ENCODE data around the gene ADAP1. TPM values are rescaled to one million over a fixed set of nuclear protein-coding genes. Genes with fewer than 3 reads are reported as not detected.

ADAP1 gene
- total and polyA plus RNA-seq, 2 of the 13 experiments (the other 11 are each of a cell fraction or from before 2014, with no cell fraction given) = 10.5 to 24.6 TPM

DNA sequence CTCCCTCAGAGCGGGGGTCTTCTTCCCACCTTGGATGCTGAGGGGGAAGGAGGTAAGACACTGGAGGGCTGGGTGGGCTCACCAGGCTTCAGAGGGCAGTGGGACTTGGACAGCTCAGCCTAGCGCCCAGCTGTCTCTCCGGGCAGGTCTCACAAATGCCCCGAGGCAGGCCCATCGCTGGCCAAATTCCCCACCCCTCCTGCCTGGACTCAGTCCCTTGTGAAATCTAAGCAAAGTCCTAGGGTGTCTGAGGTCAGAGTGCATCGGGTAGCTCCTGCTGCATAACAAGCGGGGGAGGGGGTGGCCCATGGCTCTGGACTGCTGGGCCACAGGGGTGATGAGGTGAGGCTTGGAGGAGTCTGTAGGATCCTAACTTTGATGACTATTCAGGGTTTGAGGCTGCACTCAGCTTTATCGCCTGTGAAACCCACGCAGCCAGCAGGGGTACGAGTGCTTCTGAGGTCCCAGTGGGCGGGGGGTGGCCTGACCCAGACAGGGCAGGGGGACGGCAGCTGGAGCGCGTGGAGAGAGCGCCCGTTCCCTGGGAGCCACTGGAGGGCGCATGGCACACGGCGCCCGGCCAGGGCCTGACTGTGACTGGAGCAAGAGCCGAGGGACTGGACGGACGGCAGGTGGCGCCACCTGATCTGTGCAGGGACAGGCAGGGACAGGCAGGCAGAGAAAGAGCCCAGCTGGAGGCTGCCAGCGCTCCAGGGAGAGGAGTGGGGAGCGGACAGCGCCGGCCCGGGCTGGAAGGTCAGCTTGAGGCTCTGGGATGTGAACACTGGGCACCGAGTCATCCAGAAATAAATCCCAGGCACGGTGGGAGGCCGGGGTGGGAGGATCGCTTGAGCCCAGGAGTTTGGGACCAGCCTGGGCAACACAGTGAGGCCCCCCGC, 38.5 kb upstream of the ADAP1 start (continued):
- TF ChIP-seq, protein P1, sequence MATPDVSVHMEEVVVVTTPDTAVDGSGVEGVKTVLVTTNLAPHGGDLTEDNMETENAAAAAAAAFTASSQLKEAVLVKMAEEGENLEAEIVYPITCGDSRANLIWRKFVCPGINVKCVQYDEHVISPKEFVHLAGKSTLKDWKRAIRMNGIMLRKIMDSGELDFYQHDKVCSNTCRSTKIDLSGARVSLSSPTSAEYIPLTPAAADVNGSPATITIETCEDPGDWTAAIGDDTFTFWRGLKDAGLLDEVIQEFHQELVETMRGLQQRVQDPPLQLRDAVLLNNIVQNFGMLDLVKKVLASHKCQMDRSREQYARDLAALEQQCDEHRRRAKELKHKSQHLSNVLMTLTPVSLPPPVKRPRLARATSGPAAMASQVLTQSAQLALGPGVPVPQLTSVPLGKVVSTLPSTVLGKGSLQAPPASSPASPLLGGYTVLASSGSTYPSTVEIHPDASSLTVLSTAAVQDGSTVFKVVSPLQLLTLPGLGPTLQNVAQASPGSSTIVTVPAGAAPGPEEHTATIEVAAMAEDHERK (CRISPR knock-in tag; IDR thresholded peaks at IDR 0.05; ENCODE audit: low read depth) = 0 out of 2 replicates have a peak, but pooled peaks have one; percentile 23
- TF ChIP-seq MEIS1 (CRISPR knock-in tag; IDR thresholded peaks at IDR 0.05; ENCODE audit: borderline replicate concordance) = peak; percentile 87; the same call in 1 of the 2 replicates
- no peak for TF ChIP-seq ZZZ3 (CRISPR knock-in tag; IDR thresholded peaks at IDR 0.05; ENCODE audit: borderline replicate concordance)
- TF ChIP-seq SNAI1 (CRISPR knock-in tag; IDR thresholded peaks at IDR 0.05; ENCODE audit: borderline replicate concordance) = no peak; the same call in 1 of the 2 replicates
- TF ChIP-seq, protein P2, sequence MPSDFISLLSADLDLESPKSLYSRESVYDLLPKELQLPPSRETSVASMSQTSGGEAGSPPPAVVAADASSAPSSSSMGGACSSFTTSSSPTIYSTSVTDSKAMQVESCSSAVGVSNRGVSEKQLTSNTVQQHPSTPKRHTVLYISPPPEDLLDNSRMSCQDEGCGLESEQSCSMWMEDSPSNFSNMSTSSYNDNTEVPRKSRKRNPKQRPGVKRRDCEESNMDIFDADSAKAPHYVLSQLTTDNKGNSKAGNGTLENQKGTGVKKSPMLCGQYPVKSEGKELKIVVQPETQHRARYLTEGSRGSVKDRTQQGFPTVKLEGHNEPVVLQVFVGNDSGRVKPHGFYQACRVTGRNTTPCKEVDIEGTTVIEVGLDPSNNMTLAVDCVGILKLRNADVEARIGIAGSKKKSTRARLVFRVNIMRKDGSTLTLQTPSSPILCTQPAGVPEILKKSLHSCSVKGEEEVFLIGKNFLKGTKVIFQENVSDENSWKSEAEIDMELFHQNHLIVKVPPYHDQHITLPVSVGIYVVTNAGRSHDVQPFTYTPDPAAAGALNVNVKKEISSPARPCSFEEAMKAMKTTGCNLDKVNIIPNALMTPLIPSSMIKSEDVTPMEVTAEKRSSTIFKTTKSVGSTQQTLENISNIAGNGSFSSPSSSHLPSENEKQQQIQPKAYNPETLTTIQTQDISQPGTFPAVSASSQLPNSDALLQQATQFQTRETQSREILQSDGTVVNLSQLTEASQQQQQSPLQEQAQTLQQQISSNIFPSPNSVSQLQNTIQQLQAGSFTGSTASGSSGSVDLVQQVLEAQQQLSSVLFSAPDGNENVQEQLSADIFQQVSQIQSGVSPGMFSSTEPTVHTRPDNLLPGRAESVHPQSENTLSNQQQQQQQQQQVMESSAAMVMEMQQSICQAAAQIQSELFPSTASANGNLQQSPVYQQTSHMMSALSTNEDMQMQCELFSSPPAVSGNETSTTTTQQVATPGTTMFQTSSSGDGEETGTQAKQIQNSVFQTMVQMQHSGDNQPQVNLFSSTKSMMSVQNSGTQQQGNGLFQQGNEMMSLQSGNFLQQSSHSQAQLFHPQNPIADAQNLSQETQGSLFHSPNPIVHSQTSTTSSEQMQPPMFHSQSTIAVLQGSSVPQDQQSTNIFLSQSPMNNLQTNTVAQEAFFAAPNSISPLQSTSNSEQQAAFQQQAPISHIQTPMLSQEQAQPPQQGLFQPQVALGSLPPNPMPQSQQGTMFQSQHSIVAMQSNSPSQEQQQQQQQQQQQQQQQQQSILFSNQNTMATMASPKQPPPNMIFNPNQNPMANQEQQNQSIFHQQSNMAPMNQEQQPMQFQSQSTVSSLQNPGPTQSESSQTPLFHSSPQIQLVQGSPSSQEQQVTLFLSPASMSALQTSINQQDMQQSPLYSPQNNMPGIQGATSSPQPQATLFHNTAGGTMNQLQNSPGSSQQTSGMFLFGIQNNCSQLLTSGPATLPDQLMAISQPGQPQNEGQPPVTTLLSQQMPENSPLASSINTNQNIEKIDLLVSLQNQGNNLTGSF (CRISPR knock-in tag; IDR thresholded peaks at IDR 0.05) = no peak
- TF ChIP-seq, protein P3, sequence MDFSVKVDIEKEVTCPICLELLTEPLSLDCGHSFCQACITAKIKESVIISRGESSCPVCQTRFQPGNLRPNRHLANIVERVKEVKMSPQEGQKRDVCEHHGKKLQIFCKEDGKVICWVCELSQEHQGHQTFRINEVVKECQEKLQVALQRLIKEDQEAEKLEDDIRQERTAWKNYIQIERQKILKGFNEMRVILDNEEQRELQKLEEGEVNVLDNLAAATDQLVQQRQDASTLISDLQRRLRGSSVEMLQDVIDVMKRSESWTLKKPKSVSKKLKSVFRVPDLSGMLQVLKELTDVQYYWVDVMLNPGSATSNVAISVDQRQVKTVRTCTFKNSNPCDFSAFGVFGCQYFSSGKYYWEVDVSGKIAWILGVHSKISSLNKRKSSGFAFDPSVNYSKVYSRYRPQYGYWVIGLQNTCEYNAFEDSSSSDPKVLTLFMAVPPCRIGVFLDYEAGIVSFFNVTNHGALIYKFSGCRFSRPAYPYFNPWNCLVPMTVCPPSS (IDR thresholded peaks at IDR 0.05) = no peak
- TF ChIP-seq, protein P4, sequence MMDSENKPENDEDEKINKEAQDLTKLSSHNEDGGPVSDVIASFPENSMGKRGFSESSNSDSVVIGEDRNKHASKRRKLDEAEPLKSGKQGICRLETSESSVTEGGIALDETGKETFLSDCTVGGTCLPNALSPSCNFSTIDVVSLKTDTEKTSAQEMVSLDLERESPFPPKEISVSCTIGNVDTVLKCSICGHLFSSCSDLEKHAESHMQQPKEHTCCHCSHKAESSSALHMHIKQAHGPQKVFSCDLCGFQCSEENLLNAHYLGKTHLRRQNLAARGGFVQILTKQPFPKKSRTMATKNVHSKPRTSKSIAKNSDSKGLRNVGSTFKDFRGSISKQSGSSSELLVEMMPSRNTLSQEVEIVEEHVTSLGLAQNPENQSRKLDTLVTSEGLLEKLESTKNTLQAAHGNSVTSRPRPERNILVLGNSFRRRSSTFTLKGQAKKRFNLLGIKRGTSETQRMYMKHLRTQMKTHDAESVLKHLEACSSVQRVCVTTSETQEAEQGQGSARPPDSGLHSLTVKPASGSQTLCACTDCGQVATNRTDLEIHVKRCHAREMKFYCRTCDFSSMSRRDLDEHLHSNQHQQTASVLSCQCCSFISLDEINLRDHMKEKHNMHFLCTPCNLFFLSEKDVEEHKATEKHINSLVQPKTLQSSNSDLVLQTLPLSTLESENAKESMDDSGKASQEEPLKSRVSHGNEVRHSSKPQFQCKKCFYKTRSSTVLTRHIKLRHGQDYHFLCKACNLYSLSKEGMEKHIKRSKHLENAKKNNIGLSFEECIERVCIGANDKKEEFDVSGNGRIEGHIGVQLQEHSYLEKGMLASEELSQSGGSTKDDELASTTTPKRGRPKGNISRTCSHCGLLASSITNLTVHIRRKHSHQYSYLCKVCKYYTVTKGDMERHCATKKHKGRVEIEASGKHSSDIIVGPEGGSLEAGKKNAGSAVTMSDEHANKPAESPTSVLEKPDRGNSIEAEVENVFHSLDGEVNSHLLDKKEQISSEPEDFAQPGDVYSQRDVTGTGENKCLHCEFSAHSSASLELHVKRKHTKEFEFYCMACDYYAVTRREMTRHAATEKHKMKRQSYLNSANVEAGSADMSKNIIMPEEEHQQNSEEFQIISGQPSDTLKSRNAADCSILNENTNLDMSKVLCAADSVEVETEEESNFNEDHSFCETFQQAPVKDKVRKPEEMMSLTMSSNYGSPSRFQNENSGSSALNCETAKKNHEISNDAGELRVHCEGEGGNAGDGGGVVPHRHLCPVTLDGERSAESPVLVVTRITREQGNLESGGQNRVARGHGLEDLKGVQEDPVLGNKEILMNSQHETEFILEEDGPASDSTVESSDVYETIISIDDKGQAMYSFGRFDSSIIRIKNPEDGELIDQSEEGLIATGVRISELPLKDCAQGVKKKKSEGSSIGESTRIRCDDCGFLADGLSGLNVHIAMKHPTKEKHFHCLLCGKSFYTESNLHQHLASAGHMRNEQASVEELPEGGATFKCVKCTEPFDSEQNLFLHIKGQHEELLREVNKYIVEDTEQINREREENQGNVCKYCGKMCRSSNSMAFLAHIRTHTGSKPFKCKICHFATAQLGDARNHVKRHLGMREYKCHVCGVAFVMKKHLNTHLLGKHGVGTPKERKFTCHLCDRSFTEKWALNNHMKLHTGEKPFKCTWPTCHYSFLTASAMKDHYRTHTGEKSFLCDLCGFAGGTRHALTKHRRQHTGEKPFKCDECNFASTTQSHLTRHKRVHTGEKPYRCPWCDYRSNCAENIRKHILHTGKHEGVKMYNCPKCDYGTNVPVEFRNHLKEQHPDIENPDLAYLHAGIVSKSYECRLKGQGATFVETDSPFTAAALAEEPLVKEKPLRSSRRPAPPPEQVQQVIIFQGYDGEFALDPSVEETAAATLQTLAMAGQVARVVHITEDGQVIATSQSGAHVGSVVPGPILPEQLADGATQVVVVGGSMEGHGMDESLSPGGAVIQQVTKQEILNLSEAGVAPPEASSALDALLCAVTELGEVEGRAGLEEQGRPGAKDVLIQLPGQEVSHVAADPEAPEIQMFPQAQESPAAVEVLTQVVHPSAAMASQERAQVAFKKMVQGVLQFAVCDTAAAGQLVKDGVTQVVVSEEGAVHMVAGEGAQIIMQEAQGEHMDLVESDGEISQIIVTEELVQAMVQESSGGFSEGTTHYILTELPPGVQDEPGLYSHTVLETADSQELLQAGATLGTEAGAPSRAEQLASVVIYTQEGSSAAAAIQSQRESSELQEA (CRISPR knock-in tag; IDR thresholded peaks at IDR 0.05; ENCODE audit: not compliant biosample characterization) = no peak
- TF ChIP-seq KLF15 (CRISPR knock-in tag; IDR thresholded peaks at IDR 0.05; ENCODE audit: borderline replicate concordance) = no peak
- no peak for TF ChIP-seq HMGA1 (CRISPR knock-in tag; conservative IDR thresholded peaks at IDR 0.05)
- peak; percentile 95 for TF ChIP-seq PHF21A (CRISPR knock-in tag; IDR thresholded peaks at IDR 0.05)
